K562 (cell line): ENCODE measurements around the gene ZC3H10. TPM values are rescaled to one million over a fixed set of nuclear protein-coding genes. Genes with fewer than 3 reads are reported as not detected.

Source experiments
- CEBPB ChIP-seq: fragments of 450-650 bp; IDR thresholded peaks from 2 replicates; pipeline ENCODE4 v1.6.1; 2016; ENCODE audit warnings: missing genetic modification characterization, missing compliant biosample characterization
- CTCF ChIP-seq, 3 experiments: IDR thresholded peaks in 2 of 3; conservative IDR thresholded peaks in 1 of 3; 2 replicates each; pipeline ENCODE4 v1.5.1; 2011 to 2012; ENCODE audit warnings: low read length in 3 of 3, mild to moderate bottlenecking in 3 of 3, control low read depth in 2 of 3, improper control_type of control experiment in 1 of 3, inconsistent platforms in 1 of 3, low read depth in 1 of 3, mixed read lengths in 1 of 3, moderate library complexity in 1 of 3; ENCODE audit not compliant: insufficient read depth in 2 of 3
- E2F1 ChIP-seq: sonication (generic); formaldehyde crosslinking; IDR thresholded peaks from 2 replicates; pipeline ENCODE4 v1.8.1; 2023; ENCODE audit warnings: mild to moderate bottlenecking, missing genetic modification reagents, moderate library complexity
- EGR1 ChIP-seq: fragments of 450-650 bp; conservative IDR thresholded peaks from 2 replicates; pipeline ENCODE4 v1.6.1; 2017; ENCODE audit warnings: mild to moderate bottlenecking
- MAFG ChIP-seq: fragments of 450-650 bp; conservative IDR thresholded peaks from 2 replicates; pipeline ENCODE4 v1.6.1; 2016; ENCODE audit warnings: missing genetic modification characterization, missing compliant biosample characterization
- MGA ChIP-seq: fragments of 450-650 bp; IDR thresholded peaks from 2 replicates; pipeline ENCODE4 v1.6.1; 2016; ENCODE audit warnings: mild to moderate bottlenecking, moderate library complexity
- NFRKB ChIP-seq: fragments of 450-650 bp; IDR thresholded peaks from 2 replicates; pipeline ENCODE4 v1.6.1; 2016; ENCODE audit warnings: low read depth
- PHTF2 ChIP-seq: fragments of 250-450 bp; sonication (Bioruptor Pico); IDR thresholded peaks from 2 replicates; pipeline ENCODE4 v1.5.0; 2021; ENCODE audit warnings: mild to moderate bottlenecking
- SAFB ChIP-seq: fragments of 200-400 bp; formaldehyde crosslinking; IDR thresholded peaks from 2 replicates; pipeline ENCODE4 v1.6.1; 2017; ENCODE audit warnings: low read depth, low read length, borderline replicate concordance
- TGIF2 ChIP-seq: sonication (generic); formaldehyde crosslinking; IDR thresholded peaks from 2 replicates; pipeline ENCODE4 v1.8.1; 2022; ENCODE audit warnings: mild to moderate bottlenecking, missing genetic modification reagents, moderate library complexity
- ZNF140 ChIP-seq: fragments of 250-450 bp; sonication (Bioruptor Pico); IDR thresholded peaks from 2 replicates; pipeline ENCODE4 v1.8.0; 2021; ENCODE audit warnings: moderate library complexity, mild to moderate bottlenecking, inconsistent platforms
- ZNF778 ChIP-seq: fragments of 450-650 bp; formaldehyde crosslinking; IDR thresholded peaks from 2 replicates; pipeline ENCODE4 v1.4.0; 2020; ENCODE audit warnings: mild to moderate bottlenecking, moderate library complexity
- polyA plus RNA-seq, 8 experiments: library from polyadenylated mRNA; depleted of rRNA in 4 of 8; stranded (reverse) in 5 of 8; unstranded in 3 of 8; fragments of >200 nt; fragmentation: Nextera tagmentation in 2 of 8; fragmentation: Illumina TruSeq in 1 of 8; extraction: Ambion mirVana in 2 of 8; extraction: Trizol in 1 of 8; gene quantifications; 2 replicates each; pipeline versions ENCODE4 v1.2.1 to v1.2.3, GENCODE V29; 2011 to 2014; ENCODE audit warnings: inconsistent platforms in 1 of 8, missing spikeins in 1 of 8
- total RNA-seq, 7 experiments: library from RNA; depleted of rRNA in 6 of 7; stranded (reverse); fragments of >200 nt in 6 of 7; fragmentation: Illumina TruSeq in 2 of 7; extraction: Trizol in 2 of 7; gene quantifications; 2 replicates each; pipeline versions ENCODE4 v1.2.1 to v1.2.3, GENCODE V29; 2011 to 2021; ENCODE audit warnings: low replicate concordance in 1 of 7

ZC3H10 gene
- total and polyA plus RNA-seq, 9 of the 15 experiments (the other 6 are each of a cell fraction or from before 2014, with no cell fraction given) = 0.31 to 4.1 (median 1.6) TPM

- TF ChIP-seq E2F1 (0 out of 2 replicates have a peak, but pooled peaks have one; percentile 26), NFRKB (peak; percentile 95), ZNF140 (CRISPR knock-in tag) (no peak), CTCF (IDR thresholded peaks at IDR 0.05 in 2 of 3, conservative IDR thresholded peaks at IDR 0.05 in 1 of 3; ENCODE audit: insufficient read depth in 2 of 3, low read depth in 1 of 3, low read length in 3 of 3) (no peak), TGIF2 (CRISPR knock-in tag) (no peak), MGA (no peak), MAFG (tag) (no peak), CEBPB (tag) (peak; percentile 82), ZNF778 (CRISPR knock-in tag) (no peak), SAFB (no peak), EGR1 (no peak), PHTF2 (CRISPR knock-in tag) (peak; percentile 75; the same call in 1 of the 2 replicates)
Measured at GRCh38 chr12:56158029-56158925, 40.2 kb downstream of the ZC3H10 start, which contains the start of gene MYL6 (continued).
